ENCODE results near the gene TACR3. TPM values are rescaled to one million over a fixed set of nuclear protein-coding genes. Genes with fewer than 3 reads are reported as not detected.
"Not testable (repeated sequence)": the region's sequence is repeated elsewhere in the genome, so short reads cannot be mapped to it uniquely, and the experiment has no call there.

TACR3 gene
- polyA plus RNA-seq, 1 experiment, result not detected

DNA sequence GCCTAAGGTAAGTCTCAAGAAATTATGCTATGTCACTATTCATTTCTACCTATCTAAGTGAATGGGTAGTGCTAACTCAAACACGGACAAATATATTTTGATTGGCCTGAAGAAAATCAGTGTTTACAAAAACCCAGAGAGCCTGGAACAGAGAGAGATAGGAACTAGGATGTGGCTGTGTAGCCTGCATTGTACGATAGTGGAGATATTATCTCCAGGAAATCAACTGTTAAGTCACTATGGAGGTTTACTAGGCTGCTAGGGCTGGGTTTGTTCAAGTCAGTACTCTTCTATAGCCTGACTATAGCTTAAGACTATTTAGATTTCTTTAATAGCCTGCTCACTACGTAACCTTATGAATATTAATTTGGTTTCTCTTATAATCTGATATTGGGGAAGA is 127.9 kb downstream of the TACR3 start:
- DNase-seq (ENCODE audit: low read depth), result no peak
- Histone ChIP-seq H3K4me3 (ENCODE audit: low read depth, low read length) (no peak overlapping the region), H3K27me3 (ENCODE audit: control insufficient read depth, insufficient read depth, low read length) (no peaks in the 10 kb centered on the region), H3K36me3 (ENCODE audit: control insufficient read depth, insufficient read depth, low read length) (no peaks in the 10 kb centered on the region)
- CTCF ChIA-PET, result no interaction called here
- TF ChIP-seq CTCF (IDR thresholded peaks at IDR 0.05; ENCODE audit: insufficient read depth, low read depth, low read length), result no peak
- POLR2A ChIA-PET, result no interaction called here

DNA sequence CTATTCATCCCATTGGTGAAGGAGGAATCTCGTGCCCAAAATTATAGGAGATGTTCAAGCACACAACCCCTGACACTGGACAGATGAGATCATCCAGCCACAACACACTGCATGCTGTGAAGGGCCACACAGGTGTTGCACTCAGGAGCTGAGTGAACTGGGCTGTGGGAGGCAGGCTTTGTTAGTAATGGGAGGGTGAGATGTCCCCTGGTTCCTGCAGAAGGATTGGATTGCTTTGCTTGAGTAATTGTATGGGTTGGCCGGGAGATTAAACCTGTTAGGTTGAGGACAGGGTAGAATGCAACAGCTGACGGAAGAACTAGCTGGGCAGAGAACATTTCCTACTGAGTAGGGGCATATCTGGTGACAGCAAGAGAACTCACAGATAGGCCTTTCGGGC is 152.2 kb downstream of the TACR3 start:
- POLR2A ChIA-PET, result no interaction called here
- no peak for DNase-seq (ENCODE audit: low read depth)
- CTCF ChIA-PET, result no interaction called here
- Histone ChIP-seq H3K36me3 (ENCODE audit: control insufficient read depth, insufficient read depth, low read length) (no peaks in the 10 kb centered on the region), H3K4me3 (ENCODE audit: low read depth, low read length) (no peak overlapping the region), H3K27me3 (ENCODE audit: control insufficient read depth, insufficient read depth, low read length) (no peaks in the 10 kb centered on the region)
- TF ChIP-seq CTCF (IDR thresholded peaks at IDR 0.05; ENCODE audit: insufficient read depth, low read depth, low read length), result no peak

- H3K4me3 ChIP-seq (ENCODE audit: low read depth, low read length); DNase-seq (ENCODE audit: low read depth); CTCF ChIA-PET; H3K36me3 ChIP-seq (ENCODE audit: control insufficient read depth, insufficient read depth, low read length); H3K27me3 ChIP-seq (ENCODE audit: control insufficient read depth, insufficient read depth, low read length); POLR2A ChIA-PET: not testable (repeated sequence)
These were observed 160.6 kb downstream of the TACR3 start for GRCh38 chr4:103559178-103559577.

Data from BJ (cell line).